Endodermal cell (in vitro differentiated cells): ENCODE data around the gene ZP1. TPM values are rescaled to one million over a fixed set of nuclear protein-coding genes. Genes with fewer than 3 reads are reported as not detected.
A peak's percentile ranks its signal among the peaks of the same experiment; 100 is the strongest.

ENCODE experiments used
- DNase-seq: peaks from one replicate; pipeline ENCODE4 v3.0.0-alpha.2; 2017
- H3K27ac ChIP-seq: 2 replicates; pipeline ENCODE4 v1.5.1; 2013; ENCODE audit warnings: mild to moderate bottlenecking, low read depth, low read length, moderate library complexity
- H3K27me3 ChIP-seq: 2 replicates; pipeline ENCODE4 v1.6.1; 2013; ENCODE audit warnings: mild to moderate bottlenecking, low read length, moderate library complexity; ENCODE audit not compliant: insufficient read depth, control insufficient read depth, poor library complexity, severe bottlenecking
- H3K36me3 ChIP-seq: 2 replicates; pipeline ENCODE4 v1.7.0; 2013; ENCODE audit warnings: mild to moderate bottlenecking, low read length, moderate library complexity; ENCODE audit not compliant: control insufficient read depth, insufficient read depth
- H3K4me1 ChIP-seq: one replicate; pipeline ENCODE4 v1.7.0; 2013; ENCODE audit warnings: low read length; ENCODE audit not compliant: control insufficient read depth, insufficient read depth
- H3K4me3 ChIP-seq: 2 replicates; pipeline ENCODE4 v1.5.1; 2013; ENCODE audit warnings: mild to moderate bottlenecking, low read length, moderate library complexity
- H3K9ac ChIP-seq: 2 replicates; pipeline ENCODE4 v1.6.1; 2013; ENCODE audit warnings: mild to moderate bottlenecking, low read length, moderate library complexity; ENCODE audit not compliant: poor library complexity, severe bottlenecking; ENCODE audit errors: extremely low read depth
- H3K9me3 ChIP-seq: 2 replicates; pipeline ENCODE4 v1.6.1; 2013; ENCODE audit warnings: mild to moderate bottlenecking, low read length, moderate library complexity; ENCODE audit not compliant: control insufficient read depth
- H3K27ac Mint-ChIP-seq: 2 replicates; pipeline ENCODE4 v1.8.0; 2020; ENCODE audit warnings: mixed read lengths
- H3K27me3 Mint-ChIP-seq: 2 replicates; pipeline ENCODE4 v1.8.0; 2021; ENCODE audit warnings: mild to moderate bottlenecking, mixed read lengths; ENCODE audit not compliant: insufficient read depth
- H3K36me3 Mint-ChIP-seq: 2 replicates; pipeline ENCODE4 v1.8.0; 2020; ENCODE audit warnings: low read depth, mixed read lengths
- H3K4me1 Mint-ChIP-seq: 2 replicates; pipeline ENCODE4 v1.8.0; 2020; ENCODE audit warnings: mixed read lengths
- H3K4me3 Mint-ChIP-seq: 2 replicates; pipeline ENCODE4 v1.8.0; 2020; ENCODE audit warnings: mild to moderate bottlenecking, moderate library complexity, mixed read lengths
- H3K9me3 Mint-ChIP-seq: 2 replicates; pipeline ENCODE4 v1.8.0; 2020; ENCODE audit warnings: mild to moderate bottlenecking, mixed read lengths
- WGBS, 2 experiments: methylation state at CpG; one replicate each; pipeline versions ENCODE4 v1.1.5 to v1.1.7; 2013; ENCODE audit warnings: missing lambda C conversion rate in 2 of 2, mixed read lengths in 1 of 2; ENCODE audit not compliant: insufficient coverage in 1 of 2, insufficient read length in 1 of 2; 5-methylcytosine and 5-hydroxymethylcytosine counted together
- total RNA-seq, 2 donors: library from RNA; stranded (reverse); fragmentation: NEBNext Ultra II Directional in 1 of 2; extraction: Animal tissue kit (Norgen Biotek cat#: 25700) in 1 of 2; gene quantifications; 2 replicates in 1 of 2; 3 replicates in 1 of 2; pipeline ENCODE4 v1.2.1, GENCODE V29; 2021
- TF ChIP-seq, protein P1 (sequence below): fragments of 200-600 bp; sonication (generic); conservative IDR thresholded peaks from 2 replicates; pipeline ENCODE4 v1.5.0; 2021; ENCODE audit warnings: antibody characterized with exemption, mild to moderate bottlenecking

The ZP1 gene
- total RNA-seq, 2 donors from 2014 or later = not detected

DNA sequence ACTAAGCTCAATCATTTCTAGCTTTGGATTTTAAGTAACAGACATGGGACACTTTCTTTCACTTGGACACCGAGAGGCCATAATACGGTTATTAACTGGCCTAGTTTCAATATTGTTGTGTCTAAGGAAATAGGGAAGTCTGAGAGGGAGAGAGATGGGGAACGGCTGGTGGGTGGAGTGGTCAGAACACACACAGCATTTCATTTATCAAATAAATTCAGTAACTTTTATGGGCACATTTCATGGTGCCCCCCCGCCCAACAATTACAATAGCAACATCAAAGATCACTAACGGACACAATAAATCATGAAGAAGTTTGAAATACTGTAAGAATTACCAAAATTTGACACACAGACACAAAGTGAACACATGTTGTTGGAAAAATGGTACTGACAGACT, 28.3 kb downstream of the ZP1 start:
- H3K27me3 Mint-ChIP-seq = no peaks in the 10 kb centered on the region
- TF ChIP-seq, protein P1, sequence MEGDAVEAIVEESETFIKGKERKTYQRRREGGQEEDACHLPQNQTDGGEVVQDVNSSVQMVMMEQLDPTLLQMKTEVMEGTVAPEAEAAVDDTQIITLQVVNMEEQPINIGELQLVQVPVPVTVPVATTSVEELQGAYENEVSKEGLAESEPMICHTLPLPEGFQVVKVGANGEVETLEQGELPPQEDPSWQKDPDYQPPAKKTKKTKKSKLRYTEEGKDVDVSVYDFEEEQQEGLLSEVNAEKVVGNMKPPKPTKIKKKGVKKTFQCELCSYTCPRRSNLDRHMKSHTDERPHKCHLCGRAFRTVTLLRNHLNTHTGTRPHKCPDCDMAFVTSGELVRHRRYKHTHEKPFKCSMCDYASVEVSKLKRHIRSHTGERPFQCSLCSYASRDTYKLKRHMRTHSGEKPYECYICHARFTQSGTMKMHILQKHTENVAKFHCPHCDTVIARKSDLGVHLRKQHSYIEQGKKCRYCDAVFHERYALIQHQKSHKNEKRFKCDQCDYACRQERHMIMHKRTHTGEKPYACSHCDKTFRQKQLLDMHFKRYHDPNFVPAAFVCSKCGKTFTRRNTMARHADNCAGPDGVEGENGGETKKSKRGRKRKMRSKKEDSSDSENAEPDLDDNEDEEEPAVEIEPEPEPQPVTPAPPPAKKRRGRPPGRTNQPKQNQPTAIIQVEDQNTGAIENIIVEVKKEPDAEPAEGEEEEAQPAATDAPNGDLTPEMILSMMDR = no peak
- H3K36me3 Mint-ChIP-seq = peaks cover 63% of the 10 kb centered on the region
- no peaks in the 10 kb centered on the region for H3K9me3 Mint-ChIP-seq
- 96% methylated on average over 5 of the region's 5 CpGs; no CpG with 5 or more reads in 1 of the 2 experiments for WGBS, 2 experiments
- no peak overlapping the region for H3K27ac ChIP-seq
- DNase-seq = no peak
- no peak overlapping the region for H3K9ac ChIP-seq
- H3K27ac Mint-ChIP-seq = no peak overlapping the region
- no peak overlapping the region for H3K4me3 Mint-ChIP-seq
- H3K4me1 Mint-ChIP-seq = no peaks in the 10 kb centered on the region
- peaks cover 83% of the 10 kb centered on the region for H3K36me3 ChIP-seq
- no peaks in the 10 kb centered on the region for H3K4me1 ChIP-seq
- H3K9me3 ChIP-seq = no peaks in the 10 kb centered on the region
- H3K4me3 ChIP-seq = no peak overlapping the region
- no peaks in the 10 kb centered on the region for H3K27me3 ChIP-seq

DNA sequence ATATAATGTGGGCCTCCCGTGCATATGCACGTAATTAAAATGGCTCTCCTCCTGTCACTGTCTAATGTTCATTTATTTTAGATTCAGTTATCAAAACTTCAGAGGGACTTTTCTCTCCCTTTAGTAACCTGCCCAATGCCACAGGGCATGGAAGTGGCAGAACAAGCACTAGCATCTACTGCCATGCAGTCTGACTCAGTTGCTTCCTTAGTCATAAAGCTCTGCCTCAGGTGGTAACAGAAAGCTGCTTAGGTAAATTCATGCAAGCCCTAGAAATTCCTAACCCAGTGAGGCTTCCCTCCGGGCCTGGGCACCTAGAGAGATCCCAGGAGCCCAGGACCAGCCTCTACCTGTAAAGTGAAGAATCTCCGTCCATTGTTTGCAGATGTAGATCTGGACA, 30.2 kb downstream of the ZP1 start:
- Histone ChIP-seq H3K4me1 (no peaks in the 10 kb centered on the region), H3K4me3 (no peak overlapping the region), H3K36me3 (peaks cover 88% of the 10 kb centered on the region), H3K27ac (no peak overlapping the region), H3K9me3 (no peaks in the 10 kb centered on the region), H3K27me3 (no peaks in the 10 kb centered on the region), H3K9ac (no peak overlapping the region)
- Mint-ChIP-seq H3K4me3 (no peak overlapping the region), H3K27me3 (no peaks in the 10 kb centered on the region), H3K27ac (no peak overlapping the region), H3K36me3 (peaks cover 71% of the 10 kb centered on the region), H3K9me3 (no peaks in the 10 kb centered on the region), H3K4me1 (no peaks in the 10 kb centered on the region)
- no peak for DNase-seq
- 92 to 93% methylated on average over 4 of the region's 4 CpGs for WGBS, 2 experiments
- TF ChIP-seq, protein P1 = no peak

- 57 to 71% methylated on average over 10 to 12 of the region's 12 CpGs for WGBS, 2 experiments
- H3K4me1 ChIP-seq = no peaks in the 10 kb centered on the region
- Mint-ChIP-seq H3K27me3 (no peaks in the 10 kb centered on the region), H3K36me3 (peaks cover 67% of the 10 kb centered on the region), H3K4me1 (peaks cover under 1% of the 10 kb centered on the region), H3K4me3 (no peak overlapping the region), H3K9me3 (no peaks in the 10 kb centered on the region), H3K27ac (peak overlapping the region; percentile 78)
- H3K4me3 ChIP-seq = no peak overlapping the region
- H3K9me3 ChIP-seq = no peaks in the 10 kb centered on the region
- H3K27me3 ChIP-seq = no peaks in the 10 kb centered on the region
- peak; percentile 80 for DNase-seq
- no peak overlapping the region for H3K27ac ChIP-seq
- TF ChIP-seq, protein P1 = peak; percentile 96
- peaks cover 89% of the 10 kb centered on the region for H3K36me3 ChIP-seq
- H3K9ac ChIP-seq = no peak overlapping the region
Observed at GRCh38 chr11:60899046-60899936, 31.9 kb downstream of the ZP1 start.
